EH (cell line): Measurements from ENCODE around the gene PPM1H.
"Not testable (repeated sequence)": the region's sequence is repeated elsewhere in the genome, so short reads cannot be mapped to it uniquely, and the experiment has no call there.

ENCODE experiments used
- DNase-seq: peaks from one replicate; pipeline ENCODE4 v3.0.0-alpha.2; 2015; ENCODE audit warnings: low read depth

PPM1H gene

GRCh38 chr12:62909340-62909739 lies 25.6 kb downstream of the PPM1H start:
- no peak for DNase-seq

GRCh38 chr12:62908674-62909073 lies 26.3 kb downstream of the PPM1H start:
- DNase-seq = no peak

- DNase-seq = no peak
These were observed 27.4 kb downstream of the PPM1H start for GRCh38 chr12:62907561-62907960.

DNA sequence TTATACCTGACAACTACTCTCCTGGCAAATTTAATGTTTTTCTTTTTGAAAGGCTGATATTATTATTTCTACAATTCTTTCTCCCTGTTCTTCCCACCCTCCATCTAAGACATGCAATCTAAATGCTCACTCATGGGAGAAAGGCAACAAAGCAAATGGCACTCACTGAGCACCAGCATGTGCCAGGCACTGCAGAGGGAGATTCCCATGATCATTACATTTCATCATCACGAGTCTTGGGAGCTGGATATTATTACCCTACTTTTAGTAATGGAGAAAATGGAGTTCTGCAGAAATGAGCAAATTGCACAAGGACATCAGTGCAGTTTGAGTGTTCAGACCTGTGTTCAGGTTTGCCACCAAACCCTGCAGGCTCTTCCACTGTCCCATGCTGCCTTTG lies 27.9 kb downstream of the PPM1H start:
- no peak for DNase-seq

GRCh38 chr12:62903151-62903550 lies 31.8 kb downstream of the PPM1H start:
- DNase-seq = peak; percentile 26

- no peak for DNase-seq
These were observed 34.2 kb downstream of the PPM1H start for GRCh38 chr12:62900686-62901272.

- no peak for DNase-seq
These were observed 35.2 kb downstream of the PPM1H start for GRCh38 chr12:62899568-62900390.

- DNase-seq = peak; percentile 48
These were observed 36.4 kb downstream of the PPM1H start for GRCh38 chr12:62898526-62898925.

- no peak for DNase-seq
These were observed 39.5 kb downstream of the PPM1H start for GRCh38 chr12:62895351-62895877.

DNA sequence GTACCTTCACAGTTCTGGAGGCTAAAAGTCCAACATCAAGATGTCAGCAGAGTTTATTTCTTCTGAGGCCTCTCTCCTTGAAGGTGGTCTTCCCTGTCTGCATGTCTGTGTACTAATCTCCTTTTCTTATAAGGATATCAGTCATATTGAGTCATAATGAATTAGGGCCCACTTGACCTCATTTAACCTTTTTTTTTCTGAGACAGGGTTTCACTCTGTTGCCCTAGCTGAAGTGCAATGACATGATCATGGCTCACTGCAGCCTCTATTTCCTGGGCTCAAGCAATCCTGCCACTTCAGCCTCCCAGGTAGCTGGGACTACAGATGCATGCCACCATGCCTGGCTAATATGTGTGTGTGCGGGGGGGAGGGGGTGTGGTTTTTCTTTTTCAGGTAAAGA lies 41.7 kb downstream of the PPM1H start:
- no peak for DNase-seq

DNA sequence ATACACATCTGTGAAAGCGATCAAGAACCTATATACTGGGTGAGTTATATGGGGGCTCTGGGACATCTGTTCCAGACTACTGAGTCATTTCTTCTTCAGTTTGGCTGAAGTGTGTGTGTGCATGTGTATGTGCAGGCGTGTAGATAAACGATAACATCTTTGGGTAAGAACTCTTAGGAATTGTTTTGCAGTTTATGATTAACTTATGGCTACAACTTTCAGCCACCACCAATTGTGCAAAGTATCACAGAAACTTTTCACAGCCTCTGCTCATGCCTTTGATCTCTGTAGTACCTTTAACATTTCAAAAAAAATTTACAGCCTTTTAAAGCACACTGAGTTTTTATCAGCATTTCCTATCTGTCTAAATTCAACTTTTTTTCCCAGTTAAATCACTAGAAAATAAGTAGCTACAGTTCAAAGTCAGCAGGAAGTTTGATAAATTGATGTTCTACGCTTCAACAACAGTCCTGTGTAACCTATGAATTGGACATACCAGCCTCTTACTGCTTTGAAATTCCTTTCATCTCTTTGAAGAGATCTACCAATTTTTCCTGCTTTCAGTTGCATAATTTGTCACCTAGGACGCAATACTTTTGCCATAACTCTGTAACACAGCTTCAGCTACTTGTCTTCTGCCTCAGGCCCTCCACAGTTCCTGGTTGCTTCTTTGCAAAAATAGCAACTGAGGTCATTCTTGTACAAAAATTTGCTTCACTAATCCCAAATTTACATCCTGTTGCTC lies 43.0 kb downstream of the PPM1H start:
- DNase-seq = peak; percentile 25

GRCh38 chr12:62888454-62889110 lies 46.4 kb downstream of the PPM1H start:
- DNase-seq = no peak

GRCh38 chr12:62886796-62887195 lies 48.2 kb downstream of the PPM1H start:
- DNase-seq = no peak

- no peak for DNase-seq
These were observed 49.7 kb downstream of the PPM1H start for GRCh38 chr12:62885242-62885641.

GRCh38 chr12:62884832-62885231 lies 50.1 kb downstream of the PPM1H start:
- not testable (repeated sequence) for DNase-seq

- no peak for DNase-seq
These were observed 52.3 kb downstream of the PPM1H start for GRCh38 chr12:62882696-62883095.

- no peak for DNase-seq
These were observed 52.8 kb downstream of the PPM1H start for GRCh38 chr12:62882140-62882539.

DNA sequence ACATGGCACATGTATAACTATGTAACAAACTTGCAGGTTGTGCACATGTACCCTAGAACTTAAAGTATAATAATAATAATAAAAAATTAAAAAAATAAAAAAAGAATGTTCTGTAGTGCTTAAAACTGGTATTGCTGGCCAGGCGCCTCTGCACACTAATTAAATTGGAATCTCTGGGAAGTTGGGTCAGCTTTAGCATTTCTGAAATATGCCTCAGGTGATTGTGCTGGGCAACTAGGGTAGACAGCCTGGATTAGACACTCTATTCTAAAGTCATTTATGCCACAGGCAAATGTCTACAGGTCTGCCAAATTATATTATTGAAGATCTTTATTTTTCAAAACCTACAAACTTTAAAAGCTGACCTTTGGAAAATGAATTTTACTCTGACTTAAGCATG lies 55.3 kb downstream of the PPM1H start:
- peak; percentile 37 for DNase-seq

- not testable (repeated sequence) for DNase-seq
These were observed 55.7 kb downstream of the PPM1H start for GRCh38 chr12:62879228-62879627.

DNA sequence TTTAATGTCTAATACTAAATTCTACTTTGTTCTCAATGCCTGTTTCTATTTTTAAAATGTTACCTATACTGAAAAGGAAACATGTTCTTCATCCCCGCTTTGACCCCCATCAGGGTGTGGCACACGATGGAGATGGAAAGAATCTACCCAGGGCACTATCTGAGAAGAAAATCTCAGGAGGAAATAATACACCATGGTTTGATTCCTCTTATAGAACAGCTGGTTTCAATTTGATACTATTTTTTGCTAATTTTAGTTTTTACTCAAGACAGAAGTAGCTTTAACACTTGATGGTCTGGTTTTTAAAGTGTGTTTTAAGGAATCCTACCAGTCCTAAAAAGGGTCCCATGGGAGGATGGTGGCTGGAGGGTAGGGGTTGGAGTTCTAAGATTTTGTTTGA lies 56.7 kb downstream of the PPM1H start:
- DNase-seq = peak; percentile 39

DNA sequence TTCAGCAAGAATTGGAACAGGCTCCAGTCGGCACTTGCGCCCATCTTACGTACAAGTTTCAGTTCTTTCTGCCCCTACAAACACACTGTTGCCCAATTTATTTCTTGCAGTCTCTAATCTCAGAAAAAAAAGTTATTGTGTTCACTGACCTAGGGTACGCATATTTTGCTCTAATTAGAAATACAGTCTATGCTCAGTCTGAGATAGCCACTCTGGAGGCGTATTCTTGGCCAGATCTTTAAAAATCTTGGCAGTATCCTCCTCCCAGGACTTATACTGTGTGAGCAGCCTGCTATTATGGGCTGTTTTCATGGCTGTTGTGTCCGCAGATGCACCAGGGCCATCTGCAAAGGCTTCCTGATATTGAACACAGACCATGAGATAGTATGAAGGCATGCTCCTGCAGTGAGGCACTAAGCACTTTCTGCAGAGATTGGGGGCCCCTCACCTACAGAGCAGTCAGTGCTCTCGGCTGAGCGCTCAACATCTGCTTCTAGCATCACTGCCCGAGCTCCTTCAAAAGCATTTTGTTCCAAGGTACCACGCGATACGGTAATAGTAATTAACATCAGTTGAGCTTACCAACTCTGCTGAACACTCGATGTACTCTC lies 57.9 kb downstream of the PPM1H start:
- no peak for DNase-seq
